Prostate gland (tissue), 2 donors: ENCODE measurements around the gene MAP3K4. TPM values are rescaled to one million over a fixed set of nuclear protein-coding genes. Genes with fewer than 3 reads are reported as not detected.

ENCODE experiments used
- DNase-seq: peaks from one replicate; pipeline ENCODE4 v3.0.0-alpha.2; 2019; ENCODE audit warnings: low spot score
- H3K27ac ChIP-seq, 2 donors: fragments of 200-600 bp; sonication (generic); 2 replicates each; pipeline ENCODE4 v1.5.1; 2017 to 2019
- H3K27me3 ChIP-seq: fragments of 200-600 bp; sonication (generic); replicated peaks from 2 replicates; pipeline ENCODE4 v1.5.1; 2019; ENCODE audit not compliant: insufficient read depth
- H3K36me3 ChIP-seq, 2 donors: fragments of 200-600 bp; sonication (generic); 1 replicate in 1 of 2; 2 replicates in 1 of 2; pipeline versions ENCODE4 v1.5.1 to v1.8.1; 2017 to 2019
- H3K4me1 ChIP-seq: fragments of 200-600 bp; sonication (generic); replicated peaks from 2 replicates; pipeline ENCODE4 v1.5.1; 2019
- H3K4me3 ChIP-seq, 2 donors: fragments of 200-600 bp; sonication (generic); 2 replicates each; pipeline ENCODE4 v1.5.1; 2017 to 2019
- H3K9me3 ChIP-seq: fragments of 200-600 bp; sonication (generic); 2 replicates; pipeline ENCODE4 v1.5.1; 2017
- CTCF ChIP-seq, 4 experiments: fragments of 200-600 bp in 2 of 4; fragments of 450-650 bp in 2 of 4; sonication (generic) in 2 of 4; IDR thresholded peaks; 1 replicate in 3 of 4; 2 replicates in 1 of 4; pipeline ENCODE4 v1.5.1; 2016 to 2019; ENCODE audit warnings: antibody characterized with exemption in 4 of 4, mild to moderate bottlenecking in 2 of 4, moderate library complexity in 2 of 4
- POLR2A ChIP-seq: fragments of 450-650 bp; IDR thresholded peaks from one replicate; pipeline ENCODE4 v1.6.1; 2016; ENCODE audit warnings: antibody characterized with exemption, mild to moderate bottlenecking
- POLR2AphosphoS5 ChIP-seq: sonication (generic); formaldehyde crosslinking; IDR thresholded peaks from one replicate; pipeline ENCODE4 v1.6.1; 2017; ENCODE audit warnings: antibody characterized with exemption
- WGBS: methylation state at CpG from one replicate; pipeline ENCODE4 v1.1.5; 2018; 5-methylcytosine and 5-hydroxymethylcytosine counted together
- intact Hi-C: fragments of 100-400 bp; cut with DNase I; formaldehyde crosslinking; loops from one replicate; pipeline ENCODE4 v1.14.2; 2022
- total RNA-seq, 2 donors: library from RNA; depleted of rRNA; stranded (reverse); fragments of >200 nt; gene quantifications; one replicate each; pipeline ENCODE4 v1.1.0, GENCODE V29; 2016

MAP3K4 gene
- total RNA-seq, 2 donors from 2014 or later: 26.2 to 59.2 TPM

- Histone ChIP-seq H3K27ac (no peak overlapping the region), H3K4me3 (no peak overlapping the region), H3K4me1 (no peaks in the 10 kb centered on the region), H3K27me3 (no peaks in the 10 kb centered on the region), H3K9me3 (no peaks in the 10 kb centered on the region), H3K36me3 (peaks cover 0 to 6% of the 10 kb centered on the region in 2 donors)
- no peak for DNase-seq
- intact Hi-C loops: no loop called here
- TF ChIP-seq CTCF (IDR thresholded peaks at IDR 0.05) (no peak), POLR2AphosphoS5 (no peak), POLR2A (no peak)
- 80% methylated on average over 5 of the region's 5 CpGs for WGBS
These were observed 103.4 kb downstream of the MAP3K4 start for GRCh38 chr6:161094955-161095354.

- Histone ChIP-seq H3K36me3 (peaks cover 0 to 6% of the 10 kb centered on the region in 2 donors), H3K4me1 (no peaks in the 10 kb centered on the region), H3K4me3 (no peak overlapping the region), H3K27ac (no peak overlapping the region), H3K9me3 (no peaks in the 10 kb centered on the region), H3K27me3 (no peaks in the 10 kb centered on the region)
- TF ChIP-seq POLR2AphosphoS5: no peak
- no peak for DNase-seq
- intact Hi-C loops: no loop called here
These were observed 104.3 kb downstream of the MAP3K4 start for GRCh38 chr6:161095916-161096315.

GRCh38 chr6:161100072-161100471, 108.5 kb downstream of the MAP3K4 start:
- WGBS: 77% methylated on average over 8 of the region's 8 CpGs
- H3K36me3 ChIP-seq: peaks cover 0 to 6% of the 10 kb centered on the region in 2 donors

GRCh38 chr6:161101517-161101916, 109.9 kb downstream of the MAP3K4 start:
- TF ChIP-seq CTCF (IDR thresholded peaks at IDR 0.05) (no peak), POLR2A (no peak), POLR2AphosphoS5 (no peak)
- no peaks in the 10 kb centered on the region for H3K27me3 ChIP-seq
- intact Hi-C loops: loop anchor here (5.0 kb wide), 1 partner anchor 266 kb away; no protein-coding TSS in a partner anchor
- H3K9me3 ChIP-seq: no peaks in the 10 kb centered on the region
- DNase-seq: no peak
- no peaks in the 10 kb centered on the region for H3K4me1 ChIP-seq
- no peak overlapping the region for H3K4me3 ChIP-seq
- 78% methylated on average over 7 of the region's 7 CpGs for WGBS
- no peak overlapping the region for H3K27ac ChIP-seq
- peaks cover 0 to 6% of the 10 kb centered on the region in 2 donors for H3K36me3 ChIP-seq

More at GRCh38 chr6:161100072-161100471, 108.5 kb downstream of the MAP3K4 start:
- Histone ChIP-seq H3K27me3 (no peaks in the 10 kb centered on the region), H3K4me3 (no peak overlapping the region), H3K4me1 (no peaks in the 10 kb centered on the region), H3K9me3 (no peaks in the 10 kb centered on the region), H3K27ac (no peak overlapping the region)
- intact Hi-C loops: loop anchor here (5.0 kb wide), 1 partner anchor 267 kb away; no protein-coding TSS in a partner anchor
- TF ChIP-seq POLR2AphosphoS5 (no peak), CTCF (IDR thresholded peaks at IDR 0.05) (no peak), POLR2A (no peak)
- no peak for DNase-seq

- intact Hi-C loops: loop anchor here (5.0 kb wide), 1 partner anchor 264 kb away; no protein-coding TSS in a partner anchor
- WGBS: 95% methylated on average over 4 of the region's 4 CpGs
- Histone ChIP-seq H3K4me3 (no peak overlapping the region), H3K36me3 (no peaks in the 10 kb centered on the region), H3K27me3 (no peaks in the 10 kb centered on the region), H3K27ac (no peak overlapping the region), H3K4me1 (no peaks in the 10 kb centered on the region), H3K9me3 (no peaks in the 10 kb centered on the region)
- TF ChIP-seq CTCF (IDR thresholded peaks at IDR 0.05) (no peak), POLR2AphosphoS5 (no peak), POLR2A (no peak)
- DNase-seq: no peak
These were observed 111.9 kb downstream of the MAP3K4 start for GRCh38 chr6:161103475-161103874.
